Activated gamma-delta T cell treated with anti-CD3 and anti-CD28 coated beads, Interleukin-2, amount 50 U/mL, for 16 hours (primary cell): ENCODE results near the gene TSPEAR.
"Not testable (repeated sequence)": the region's sequence is repeated elsewhere in the genome, so short reads cannot be mapped to it uniquely, and the experiment has no call there.

Source experiments
- DNase-seq: peaks from one replicate; pipeline ENCODE4 v3.0.0-alpha.2; 2020; ENCODE audit warnings: low read depth

Gene TSPEAR

DNA sequence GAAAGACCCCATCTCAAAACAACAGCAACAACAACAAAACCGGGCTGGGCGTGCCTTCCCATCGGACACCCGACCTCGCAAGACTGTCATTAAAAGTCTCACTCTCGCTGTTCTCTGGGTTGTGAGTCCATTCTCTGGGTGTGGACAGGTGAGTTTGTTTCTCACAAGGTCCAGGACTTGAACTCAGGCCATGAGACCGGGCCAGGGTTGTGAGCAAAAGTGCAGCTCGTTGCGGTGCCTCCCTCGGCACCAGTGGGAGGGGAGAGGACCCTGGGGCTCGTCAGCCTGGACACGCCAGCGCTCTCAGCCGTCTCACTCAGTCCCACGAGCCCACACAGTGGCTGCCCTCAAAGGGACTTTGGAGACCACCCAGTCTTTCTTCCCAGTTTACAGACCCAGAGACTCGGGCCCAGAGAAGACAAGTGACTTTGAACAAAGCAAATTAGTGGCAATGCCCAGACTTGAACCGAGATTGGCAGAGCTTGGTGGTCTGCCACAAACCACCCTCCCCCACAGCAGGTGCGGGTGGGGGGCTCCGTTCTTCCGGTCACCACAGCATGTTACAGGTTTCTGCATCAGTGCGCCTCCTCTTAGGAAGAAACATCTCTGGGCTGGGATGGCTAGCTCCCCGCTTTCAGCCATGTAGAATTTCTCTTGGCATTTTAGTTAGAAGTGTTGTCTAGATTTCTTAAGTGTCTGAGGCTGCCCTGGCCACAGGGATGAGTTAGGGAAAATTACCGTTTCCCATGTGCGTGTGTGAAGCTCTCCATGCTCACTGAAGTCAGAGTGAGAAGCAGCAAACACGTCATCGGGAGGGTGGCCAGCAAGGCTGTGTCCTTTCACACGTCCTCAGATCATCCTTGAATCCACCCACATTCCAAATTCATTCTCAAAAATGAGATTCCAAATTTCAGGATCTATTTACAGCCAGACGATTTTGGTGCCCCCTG, 227.8 kb downstream of the TSPEAR start:
- no peak for DNase-seq

DNA sequence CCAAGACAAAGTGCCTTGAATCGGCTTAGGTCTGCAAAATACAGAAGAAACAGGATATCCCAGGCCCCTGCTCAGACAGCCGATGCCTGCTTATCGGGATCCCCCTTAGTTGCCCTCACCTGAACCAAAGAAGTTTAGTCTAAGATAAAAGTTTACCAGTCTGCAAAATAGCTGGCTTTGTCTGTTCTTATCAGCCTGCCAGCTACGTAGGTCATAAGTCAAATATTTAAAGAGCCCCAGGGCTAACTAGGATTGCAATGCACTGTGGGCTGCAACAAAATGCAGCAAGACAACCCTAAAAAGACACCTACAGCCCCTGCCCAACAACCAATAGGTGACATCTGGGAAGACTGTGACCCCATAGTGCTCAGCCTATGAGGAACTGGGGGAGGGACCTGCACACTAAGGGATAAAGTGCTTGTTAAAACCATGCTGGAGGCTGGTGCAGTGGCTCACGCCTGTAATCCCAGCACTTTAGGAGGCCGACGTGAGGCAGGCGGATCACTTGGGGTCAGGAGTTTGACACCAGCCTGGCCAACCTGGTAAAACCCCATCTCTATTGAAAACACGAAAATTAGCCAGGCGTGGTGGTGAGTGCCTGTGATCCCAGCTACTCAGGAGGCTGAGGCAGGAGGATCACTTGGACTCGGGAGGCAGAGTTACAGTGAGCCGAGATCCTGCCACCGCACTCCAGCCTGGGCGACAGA, 228.6 kb downstream of the TSPEAR start:
- DNase-seq: no peak

DNA sequence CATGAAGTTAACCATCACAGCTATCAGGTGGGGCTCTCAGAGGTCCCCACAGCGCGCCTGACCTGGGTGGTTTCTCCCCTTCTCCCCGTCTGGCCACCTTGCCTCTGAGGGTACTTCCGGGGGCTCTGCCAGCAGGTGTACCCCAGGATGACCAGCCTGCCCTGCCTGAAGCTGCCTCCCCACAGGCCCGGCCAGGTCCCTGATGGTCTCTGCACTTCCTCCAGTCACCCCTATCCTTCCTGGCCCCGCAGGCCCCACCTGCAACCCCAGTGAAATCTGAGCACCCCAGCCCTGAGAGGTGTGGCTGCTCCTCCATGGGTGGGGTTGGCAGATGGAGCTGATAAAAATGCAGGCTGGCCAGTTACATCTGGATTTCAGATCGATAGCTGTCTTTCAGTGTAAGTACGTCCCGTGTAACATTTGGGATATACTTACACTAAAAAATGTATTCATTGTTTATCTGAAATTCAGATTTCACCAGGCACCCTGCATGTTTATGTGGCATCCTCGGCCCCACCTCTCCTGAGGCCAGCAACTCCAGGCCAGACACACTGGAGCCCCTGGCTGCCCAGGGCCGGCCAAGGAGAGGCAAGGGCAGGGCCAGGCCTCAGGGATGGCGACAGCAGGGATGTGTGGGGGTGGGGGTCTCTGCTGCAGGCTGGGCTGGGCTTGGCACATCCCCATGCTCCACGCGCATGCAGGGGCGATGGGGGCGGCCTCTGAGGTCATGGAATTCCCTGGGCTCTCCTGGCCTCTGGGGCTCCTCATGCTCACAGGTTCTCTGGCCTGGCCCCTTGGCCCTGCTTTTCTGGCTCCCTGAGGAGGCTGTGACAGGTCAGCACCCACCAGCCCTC, 230.9 kb downstream of the TSPEAR start:
- DNase-seq: no peak

DNA sequence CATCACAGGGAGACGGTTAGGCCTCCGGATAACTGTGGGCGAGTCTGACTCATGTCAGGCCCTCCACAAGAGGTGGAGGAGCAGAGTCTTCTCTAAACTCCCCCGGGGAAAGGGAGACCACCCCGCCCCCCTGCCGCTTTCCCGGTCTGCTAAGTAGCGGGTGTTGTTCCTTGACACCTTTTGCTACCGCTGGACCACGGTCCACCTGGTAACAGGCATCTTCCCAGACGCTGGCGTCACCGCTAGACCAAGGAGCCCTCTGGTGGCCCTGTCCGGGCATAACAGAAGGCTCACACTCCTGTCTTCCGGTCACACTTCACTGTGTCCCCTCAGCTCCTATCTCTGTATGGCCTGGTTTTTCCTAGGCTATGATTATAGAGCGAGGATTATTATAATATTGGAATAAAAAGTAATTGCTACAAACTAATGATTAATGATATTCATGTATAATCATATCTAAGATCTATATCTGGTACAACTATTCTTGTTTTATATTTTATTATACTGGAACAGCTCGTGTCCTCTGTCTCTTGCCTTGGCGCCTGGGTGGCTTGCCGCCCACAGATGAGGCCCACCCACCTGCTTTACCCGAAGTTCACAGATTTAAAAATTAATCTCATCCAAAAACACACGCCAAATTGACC, 231.7 kb downstream of the TSPEAR start:
- not testable (repeated sequence) for DNase-seq

DNA sequence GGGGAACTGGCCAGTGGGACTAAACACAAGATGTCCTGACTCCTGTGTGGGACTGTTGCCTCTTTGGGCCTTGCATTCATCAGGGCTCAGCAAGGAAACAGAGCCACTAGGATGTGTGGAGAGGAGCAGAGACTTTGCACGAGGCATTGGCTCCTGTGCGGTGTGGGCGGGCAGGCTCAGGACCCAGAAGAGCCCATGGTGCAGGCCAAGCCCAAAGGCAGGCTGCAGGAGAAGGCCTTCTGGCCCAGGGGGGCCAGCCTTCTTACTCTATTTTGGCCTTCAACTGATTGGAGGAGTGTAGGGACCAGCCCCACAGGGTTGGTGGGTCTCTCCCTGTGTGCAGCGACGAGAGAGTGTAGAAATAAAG, 232.6 kb downstream of the TSPEAR start:
- DNase-seq: no peak

DNA sequence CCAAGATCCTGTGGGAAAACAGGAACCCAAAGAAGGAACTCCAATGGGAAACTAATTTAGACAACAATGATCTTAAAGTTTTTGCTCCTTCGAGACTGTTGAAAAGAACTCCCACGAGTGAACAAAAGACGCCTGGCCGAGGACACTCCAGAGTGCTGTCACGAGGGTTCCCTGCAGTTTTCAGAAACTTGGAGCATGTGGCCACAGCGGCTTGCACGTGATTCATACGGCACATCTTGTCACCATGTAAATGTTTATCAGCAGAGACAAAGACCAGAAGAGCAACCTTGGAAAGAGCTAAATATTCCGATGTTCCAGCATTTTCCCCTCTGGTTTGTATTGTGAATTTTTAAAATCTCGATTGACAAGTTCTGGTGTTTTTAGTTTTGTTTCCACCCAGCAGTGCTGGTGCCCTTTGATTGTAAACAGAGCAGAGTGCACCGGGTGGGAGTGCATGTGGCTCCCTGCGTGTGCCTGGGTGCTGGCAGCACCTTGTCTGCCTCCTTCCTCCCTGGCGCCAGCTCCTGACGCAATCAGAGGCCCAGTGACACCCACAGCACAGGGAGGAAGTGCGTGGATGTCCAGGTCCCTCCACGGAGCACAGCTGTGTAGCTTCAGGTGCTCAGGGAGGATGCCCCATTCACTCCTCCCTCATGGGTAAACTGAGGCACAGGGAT, 233.1 kb downstream of the TSPEAR start:
- DNase-seq: no peak

DNA sequence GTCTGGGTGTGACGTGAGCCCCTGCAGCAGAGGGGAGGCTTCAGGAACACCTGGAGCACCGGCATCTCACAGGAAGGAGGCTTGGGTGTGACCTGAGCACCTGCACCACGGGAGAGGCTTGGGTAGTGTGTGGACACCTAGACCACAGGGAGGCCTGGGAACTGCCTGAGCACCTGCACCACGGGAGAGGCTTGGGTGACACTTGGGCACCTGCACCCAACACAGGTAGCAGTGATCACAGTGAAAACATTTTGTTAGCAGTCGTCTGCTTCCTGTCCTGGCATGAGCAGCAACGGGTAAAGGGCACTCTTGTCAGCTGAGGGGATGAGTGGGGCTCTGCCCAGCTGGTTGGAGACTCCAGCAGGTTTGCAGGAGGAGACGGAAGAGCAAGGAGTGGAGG, 233.7 kb downstream of the TSPEAR start:
- DNase-seq: no peak

DNA sequence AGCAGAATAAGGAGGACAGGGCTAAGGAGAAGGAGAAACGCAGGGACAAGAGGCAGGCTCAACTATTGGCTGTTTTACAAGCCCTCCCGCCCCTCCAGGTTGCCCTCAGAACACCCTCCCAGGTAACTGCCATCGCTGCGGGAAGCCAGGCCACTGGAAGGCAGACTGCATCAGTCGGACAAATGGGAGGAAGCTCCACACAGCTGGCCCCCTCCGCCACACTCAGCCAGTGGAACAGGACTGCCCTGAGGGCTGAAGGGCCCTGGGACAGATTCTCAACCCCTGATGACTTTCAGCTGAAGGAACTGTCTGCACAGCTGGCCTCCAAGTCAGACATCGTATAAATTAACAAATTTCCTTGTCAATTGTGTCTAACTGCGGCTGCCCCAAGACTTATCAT, 234.2 kb downstream of the TSPEAR start:
- DNase-seq: no peak

DNA sequence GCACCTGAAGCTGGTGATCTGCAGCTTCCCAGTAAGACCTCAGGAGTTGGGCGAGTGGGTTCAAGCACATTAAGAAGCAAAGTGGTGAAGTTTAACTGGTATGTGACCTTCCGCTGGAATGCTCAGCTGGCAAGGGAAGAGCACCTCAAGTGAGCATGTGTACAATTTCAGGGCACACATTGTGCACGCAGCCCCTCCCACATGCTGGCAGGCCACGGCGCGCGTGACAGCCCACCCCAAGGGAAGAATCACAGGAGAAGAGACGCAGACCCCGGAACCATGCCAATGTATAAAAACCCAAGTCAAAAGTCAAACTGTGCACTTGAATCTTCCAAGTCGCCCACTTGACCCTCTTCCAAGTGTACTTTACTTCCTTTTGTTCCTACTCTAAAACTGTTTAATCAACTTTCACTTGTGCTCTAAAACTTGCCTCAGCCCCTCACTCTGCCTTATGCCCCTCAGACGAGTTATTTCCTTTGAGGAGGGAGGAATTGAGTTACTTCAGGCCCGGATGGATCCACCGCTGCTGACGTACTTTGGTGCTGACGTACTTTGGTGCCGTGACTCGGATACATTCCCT, 236.0 kb downstream of the TSPEAR start:
- DNase-seq: no peak

DNA sequence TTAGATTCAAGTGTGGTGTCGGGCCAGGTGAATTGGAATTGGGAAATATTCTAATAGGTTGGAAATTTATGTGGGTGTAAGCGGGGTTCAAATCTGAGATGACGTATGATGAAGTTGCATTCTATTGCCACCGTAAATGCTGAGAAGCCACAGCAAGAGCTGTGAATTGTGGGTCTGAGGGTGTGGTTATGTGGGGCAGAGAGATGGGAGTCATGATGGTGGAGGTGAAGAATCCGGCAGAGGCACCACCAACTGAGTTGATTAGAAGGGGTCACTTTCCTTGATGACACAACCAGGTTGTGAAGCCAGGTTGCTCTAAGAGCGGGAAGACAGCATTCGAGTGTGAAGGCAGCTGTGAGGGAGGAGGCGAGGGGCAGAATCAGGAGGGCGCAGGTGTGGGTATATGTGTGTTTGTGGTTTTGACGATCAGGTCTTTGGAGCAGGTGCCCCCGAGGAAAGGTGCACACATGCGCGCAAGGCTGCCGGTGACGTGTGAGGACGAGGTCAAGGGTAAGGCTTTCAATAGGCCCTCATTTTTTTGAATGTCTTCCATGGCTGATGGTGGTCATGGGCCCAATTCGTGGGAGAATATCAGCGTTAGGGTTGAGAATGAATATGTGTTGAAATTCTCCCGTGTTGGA, 237.3 kb downstream of the TSPEAR start:
- no peak for DNase-seq

DNA sequence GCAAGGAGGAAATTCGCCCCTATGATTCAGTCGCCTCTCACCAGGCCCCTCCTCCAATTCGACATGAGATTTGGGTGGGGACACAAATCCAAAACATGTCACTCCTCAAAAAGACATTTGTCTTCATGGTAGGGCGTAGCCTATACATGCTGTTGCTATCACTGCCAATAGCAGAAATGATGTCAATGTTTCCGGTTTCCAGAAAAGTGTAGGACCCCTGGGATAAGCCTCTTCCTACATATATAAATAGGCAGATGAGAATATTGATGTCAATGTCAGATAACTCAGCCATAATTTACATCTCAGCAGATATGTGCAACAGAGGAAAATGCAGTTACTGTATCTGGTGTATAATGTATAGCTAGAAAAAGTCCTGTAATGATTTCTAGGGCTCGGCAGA, 239.4 kb downstream of the TSPEAR start:
- no peak for DNase-seq

DNA sequence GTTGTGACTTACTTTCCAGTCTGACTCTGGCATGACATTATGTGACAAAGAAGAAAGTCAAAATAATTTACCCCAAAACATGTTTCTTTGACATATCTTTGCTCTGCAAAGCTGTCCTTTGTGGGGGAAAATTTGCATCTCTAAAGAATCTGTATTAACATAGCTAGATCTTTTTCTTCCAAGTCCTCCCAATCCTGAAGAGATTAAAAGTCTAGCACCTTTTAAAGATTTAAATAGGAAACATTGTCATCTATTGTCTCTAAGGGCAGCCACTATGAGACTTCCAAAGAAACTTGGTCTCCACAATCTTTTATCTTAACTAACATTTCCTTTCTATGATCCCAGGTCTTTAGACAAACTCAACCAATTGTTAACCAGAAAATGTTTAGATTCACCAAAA, 240.0 kb downstream of the TSPEAR start:
- DNase-seq: no peak

DNA sequence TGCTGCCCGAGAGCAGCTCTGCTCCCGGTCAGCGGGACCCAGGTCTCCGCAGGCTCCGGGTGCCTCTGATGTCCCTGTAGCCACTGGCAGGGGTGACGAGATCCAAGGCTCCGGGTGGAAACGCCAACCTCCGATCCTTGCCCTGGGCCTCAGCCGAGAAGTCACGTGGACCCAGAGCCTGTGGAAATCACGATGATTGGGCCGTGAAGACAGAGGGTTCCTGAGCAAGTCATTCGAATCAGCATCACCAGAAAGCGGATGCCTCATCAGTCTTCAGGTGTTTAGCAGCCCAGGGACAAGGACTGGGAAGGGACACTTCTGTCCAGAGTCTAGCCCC, 243.5 kb downstream of the TSPEAR start:
- DNase-seq: no peak

DNA sequence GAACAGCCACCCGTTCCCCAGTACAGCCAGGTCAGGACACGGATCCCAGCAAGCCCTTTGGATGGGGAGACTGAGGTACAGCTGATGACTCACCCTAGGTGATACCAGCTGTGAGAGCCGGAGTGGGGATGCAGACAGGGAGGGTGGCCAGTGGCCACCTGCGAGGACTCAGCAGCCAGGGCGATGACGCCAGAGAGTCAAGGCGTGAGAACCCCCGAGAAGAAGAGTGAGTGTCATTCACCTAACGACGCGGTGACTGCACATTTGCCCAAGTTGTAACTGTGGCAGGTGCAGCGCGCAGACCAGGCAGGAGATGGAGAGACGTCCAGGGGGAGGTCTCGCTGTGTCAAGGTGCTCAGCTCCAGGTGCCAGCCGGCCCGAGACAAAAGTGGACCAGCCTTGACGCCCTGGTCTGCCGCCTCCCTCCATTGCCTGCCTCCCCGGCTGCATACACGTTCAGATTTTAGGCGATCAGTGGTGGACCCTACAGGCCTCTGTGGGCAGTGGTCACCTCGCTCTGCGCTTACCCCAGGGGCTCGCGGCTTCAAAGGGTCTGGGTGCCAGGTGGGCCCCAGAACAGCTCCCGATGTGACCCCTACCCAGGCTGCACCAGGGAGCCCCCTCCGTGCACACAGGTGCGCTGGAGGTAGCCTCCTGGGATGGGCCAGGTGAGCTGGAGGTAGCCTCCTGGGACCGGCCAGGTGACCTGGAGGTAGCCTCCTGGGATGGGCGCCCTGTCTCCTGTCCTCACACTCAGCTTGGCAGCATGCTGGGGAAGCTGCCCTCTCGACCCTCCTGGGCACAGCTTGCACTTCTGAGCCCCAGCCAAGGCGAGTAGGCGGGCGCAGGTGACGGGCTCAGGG, 244.1 kb downstream of the TSPEAR start:
- no peak for DNase-seq

DNA sequence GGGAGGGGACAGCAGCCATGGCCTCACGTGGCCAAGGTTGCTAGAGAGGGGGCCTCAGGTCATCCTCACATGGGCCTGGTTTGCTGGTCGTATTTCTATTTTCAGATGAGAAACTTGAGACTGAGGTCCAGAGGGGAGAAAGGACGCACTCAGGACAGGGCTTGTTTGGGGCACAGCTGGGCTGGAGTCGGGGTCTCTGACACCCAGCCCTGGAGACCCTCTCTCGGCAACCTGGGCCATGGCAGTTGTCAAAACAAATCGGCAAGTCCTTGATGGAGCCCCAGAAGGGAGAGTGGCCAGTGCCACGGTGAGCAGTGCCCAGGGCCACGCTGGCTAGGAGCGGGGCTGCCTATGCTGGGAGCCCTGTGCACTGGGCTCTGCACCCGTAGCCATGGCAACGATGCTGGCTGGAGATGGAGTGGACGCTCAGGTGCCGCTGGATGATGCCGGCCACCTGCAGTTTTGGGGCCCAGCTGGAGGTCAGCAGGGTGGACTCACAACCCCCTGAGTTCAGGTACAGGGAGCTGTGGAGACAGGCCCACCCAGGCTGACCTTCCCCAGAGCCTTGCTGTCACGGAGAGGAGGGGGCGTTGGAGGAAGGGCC, 244.9 kb downstream of the TSPEAR start:
- DNase-seq: no peak

DNA sequence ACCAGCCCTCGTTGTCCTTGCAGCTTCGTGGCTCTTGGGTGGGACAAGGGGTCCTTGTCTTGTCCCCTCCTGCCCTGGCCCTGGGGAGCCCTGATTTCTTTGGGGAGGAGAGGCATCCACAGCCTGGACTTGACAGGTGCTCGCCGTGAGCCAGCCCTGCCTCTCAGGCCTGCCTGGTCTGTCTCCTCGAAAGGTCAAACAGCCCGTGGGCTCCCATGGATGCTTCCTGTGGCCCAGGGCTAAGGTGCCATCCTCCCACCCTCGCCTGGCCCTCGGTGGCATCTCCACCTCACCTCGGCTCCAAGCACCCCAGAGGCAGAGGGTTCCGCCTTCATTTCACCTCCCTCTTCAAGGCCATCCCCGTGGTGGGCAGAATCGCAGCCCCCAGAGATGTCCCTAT, 247.0 kb downstream of the TSPEAR start:
- DNase-seq: no peak

DNA sequence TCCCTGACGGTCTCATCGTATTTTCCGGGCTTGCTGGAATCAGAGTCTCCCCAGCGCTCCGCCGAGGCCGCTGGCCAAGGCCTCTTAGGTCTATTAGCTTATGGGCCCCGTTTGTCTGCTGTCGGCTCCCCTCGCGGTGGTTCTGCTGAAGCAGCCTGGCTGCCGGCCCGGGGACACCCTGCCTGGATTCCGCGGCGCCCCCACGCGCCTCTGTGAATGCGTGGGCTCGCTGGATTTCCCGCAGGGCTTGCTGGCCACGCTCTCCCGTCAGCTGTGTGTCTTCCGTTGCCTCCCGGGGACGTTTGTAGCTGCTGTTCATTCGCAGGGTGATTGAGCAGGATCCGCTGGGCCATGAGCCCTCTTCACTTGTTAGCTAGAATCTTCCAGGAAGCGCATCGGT, 247.6 kb downstream of the TSPEAR start:
- no peak for DNase-seq

DNA sequence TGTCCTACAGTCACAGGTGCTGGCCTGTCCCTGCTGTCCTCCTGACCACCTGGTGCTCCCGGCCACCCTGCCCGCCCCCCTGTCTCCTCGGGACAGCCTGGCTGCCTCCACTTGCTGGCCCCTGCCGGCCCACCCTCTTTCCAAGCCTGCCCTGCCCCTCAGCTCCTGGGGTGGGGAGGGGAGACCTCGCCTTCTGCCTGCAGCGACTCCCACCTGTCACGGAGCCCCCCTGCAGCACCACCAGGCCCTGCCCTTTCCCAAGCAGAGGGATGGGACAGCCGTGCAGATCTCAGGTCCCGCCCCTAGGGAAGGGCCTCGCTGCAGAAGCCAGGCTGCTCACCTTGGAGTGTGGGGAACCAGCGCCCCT, 248.6 kb downstream of the TSPEAR start:
- DNase-seq: no peak

DNA sequence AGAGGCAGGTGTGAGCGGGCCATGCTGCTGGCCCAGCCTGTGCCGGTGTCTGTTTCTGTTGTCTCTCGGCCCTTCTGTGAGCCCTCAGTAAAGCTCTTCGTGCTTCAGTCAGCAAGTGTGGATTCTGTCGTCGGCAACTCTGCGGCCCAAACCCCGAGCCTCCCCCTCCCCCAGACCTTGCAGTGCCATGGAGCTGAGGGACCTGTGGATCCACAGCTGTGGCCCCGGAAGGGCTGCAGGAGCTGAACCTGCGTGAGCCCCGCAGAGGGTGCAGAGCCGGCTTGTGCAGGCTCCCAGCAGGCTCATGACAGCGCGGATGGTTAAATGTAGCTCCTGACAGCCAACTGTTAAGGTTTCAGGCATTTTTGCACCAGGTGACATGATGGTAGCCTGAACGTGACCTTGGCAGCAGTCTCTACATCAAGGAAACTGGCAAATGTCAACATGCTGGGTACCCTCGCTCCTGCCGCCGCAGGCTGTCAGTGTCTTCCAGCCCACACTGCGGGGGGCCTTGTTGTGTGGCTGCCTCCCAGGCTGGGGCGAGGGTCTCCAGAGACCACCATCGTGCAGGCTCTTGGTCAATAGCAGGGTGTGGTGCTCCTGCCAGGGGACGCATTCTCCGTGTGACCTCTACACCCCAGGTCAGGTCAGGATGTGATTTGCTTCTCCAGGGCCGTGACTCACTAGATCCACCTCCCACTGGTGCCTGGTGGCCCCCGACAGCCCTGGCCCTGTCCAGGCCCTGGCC, 249.1 kb downstream of the TSPEAR start:
- DNase-seq: no peak
